Fibroblast of villous mesenchyme (primary cell): ENCODE results near the gene FAM13C. TPM values are rescaled to one million over a fixed set of nuclear protein-coding genes. Genes with fewer than 3 reads are reported as not detected.
A peak's percentile ranks its signal among the peaks of the same experiment; 100 is the strongest.
"Not testable (repeated sequence)": the region's sequence is repeated elsewhere in the genome, so short reads cannot be mapped to it uniquely, and the experiment has no call there.

ENCODE experiments used
- DNase-seq: peaks from one replicate; pipeline ENCODE4 v3.0.0-alpha.2; 2010; ENCODE audit warnings: low read depth
- H3K4me3 ChIP-seq: 2 replicates; pipeline ENCODE4 v1.5.1; 2011; ENCODE audit warnings: low read depth, mild to moderate bottlenecking, low read length
- total RNA-seq: library from RNA; depleted of rRNA; stranded (reverse); fragments of >200 nt; gene quantifications from 2 replicates; pipeline ENCODE4 v1.2.3, GENCODE V29; 2012
- TF ChIP-seq, protein P1 (sequence below): IDR thresholded peaks from 2 replicates; pipeline ENCODE4 v1.5.1; 2012; ENCODE audit warnings: low read depth, mild to moderate bottlenecking, low read length; ENCODE audit not compliant: insufficient read depth

Gene FAM13C
- total RNA-seq, 1 donor, result 0.43 TPM

DNA sequence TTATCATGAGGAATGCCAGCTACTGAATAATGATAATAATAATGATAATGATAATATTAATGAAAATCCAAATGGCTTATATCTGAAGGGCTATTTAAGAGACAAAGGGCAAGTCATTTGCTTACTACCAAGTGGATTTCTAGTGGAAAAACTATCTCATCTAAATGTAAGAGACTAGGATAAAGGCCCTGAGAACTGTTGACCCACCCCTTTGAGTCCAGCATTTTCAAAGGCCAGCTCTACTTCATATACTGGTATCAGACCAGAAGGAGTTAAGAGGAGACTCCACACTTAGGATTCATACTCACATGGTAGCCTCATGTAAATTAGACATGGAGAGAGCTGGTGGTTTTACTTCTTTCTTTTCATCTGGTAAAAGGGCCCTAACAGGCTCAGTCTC lies 109.9 kb downstream of the FAM13C start:
- DNase-seq, result no peak
- TF ChIP-seq, protein P1, sequence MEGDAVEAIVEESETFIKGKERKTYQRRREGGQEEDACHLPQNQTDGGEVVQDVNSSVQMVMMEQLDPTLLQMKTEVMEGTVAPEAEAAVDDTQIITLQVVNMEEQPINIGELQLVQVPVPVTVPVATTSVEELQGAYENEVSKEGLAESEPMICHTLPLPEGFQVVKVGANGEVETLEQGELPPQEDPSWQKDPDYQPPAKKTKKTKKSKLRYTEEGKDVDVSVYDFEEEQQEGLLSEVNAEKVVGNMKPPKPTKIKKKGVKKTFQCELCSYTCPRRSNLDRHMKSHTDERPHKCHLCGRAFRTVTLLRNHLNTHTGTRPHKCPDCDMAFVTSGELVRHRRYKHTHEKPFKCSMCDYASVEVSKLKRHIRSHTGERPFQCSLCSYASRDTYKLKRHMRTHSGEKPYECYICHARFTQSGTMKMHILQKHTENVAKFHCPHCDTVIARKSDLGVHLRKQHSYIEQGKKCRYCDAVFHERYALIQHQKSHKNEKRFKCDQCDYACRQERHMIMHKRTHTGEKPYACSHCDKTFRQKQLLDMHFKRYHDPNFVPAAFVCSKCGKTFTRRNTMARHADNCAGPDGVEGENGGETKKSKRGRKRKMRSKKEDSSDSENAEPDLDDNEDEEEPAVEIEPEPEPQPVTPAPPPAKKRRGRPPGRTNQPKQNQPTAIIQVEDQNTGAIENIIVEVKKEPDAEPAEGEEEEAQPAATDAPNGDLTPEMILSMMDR, result no peak
- H3K4me3 ChIP-seq, result no peak overlapping the region

DNA sequence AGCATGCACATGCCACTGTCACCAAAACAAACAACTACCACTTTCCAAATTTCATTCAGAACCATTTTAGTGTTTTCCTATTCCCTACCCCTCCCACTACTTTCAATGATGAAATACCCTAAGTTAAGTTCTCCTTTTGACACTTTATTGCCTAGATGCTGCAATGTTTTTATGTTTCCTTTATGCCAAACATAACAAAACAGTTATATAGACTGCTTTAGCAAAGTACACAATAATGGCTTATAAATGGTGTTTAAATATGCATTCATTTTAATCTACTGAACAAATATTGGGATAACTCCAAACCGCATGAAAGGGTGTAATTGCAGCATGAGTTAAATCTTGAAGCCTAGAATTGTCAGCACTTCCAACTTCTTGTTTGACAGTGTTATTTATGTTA lies 116.7 kb downstream of the FAM13C start:
- no peak for DNase-seq
- TF ChIP-seq, protein P1, result no peak
- H3K4me3 ChIP-seq, result no peak overlapping the region

DNA sequence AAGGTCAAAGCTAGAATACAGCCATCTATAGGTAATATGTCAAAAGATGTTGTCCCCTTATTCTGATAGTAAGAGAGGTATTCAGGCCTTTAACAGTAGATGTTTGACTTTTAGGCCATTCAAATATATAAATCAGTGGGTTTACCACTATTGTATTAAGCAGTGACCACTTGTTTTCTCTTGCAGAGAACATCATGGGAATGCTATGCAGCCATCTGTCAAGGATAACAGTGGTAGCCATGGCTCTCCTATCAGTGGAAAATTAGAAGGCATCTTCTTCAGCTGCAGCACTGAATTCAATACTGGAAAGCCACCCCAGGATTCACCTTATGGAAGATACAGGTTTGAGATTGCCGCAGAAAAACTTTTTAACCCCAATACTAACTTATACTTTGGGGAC lies 117.5 kb downstream of the FAM13C start:
- no peak overlapping the region for H3K4me3 ChIP-seq
- TF ChIP-seq, protein P1, result no peak
- DNase-seq, result no peak

DNA sequence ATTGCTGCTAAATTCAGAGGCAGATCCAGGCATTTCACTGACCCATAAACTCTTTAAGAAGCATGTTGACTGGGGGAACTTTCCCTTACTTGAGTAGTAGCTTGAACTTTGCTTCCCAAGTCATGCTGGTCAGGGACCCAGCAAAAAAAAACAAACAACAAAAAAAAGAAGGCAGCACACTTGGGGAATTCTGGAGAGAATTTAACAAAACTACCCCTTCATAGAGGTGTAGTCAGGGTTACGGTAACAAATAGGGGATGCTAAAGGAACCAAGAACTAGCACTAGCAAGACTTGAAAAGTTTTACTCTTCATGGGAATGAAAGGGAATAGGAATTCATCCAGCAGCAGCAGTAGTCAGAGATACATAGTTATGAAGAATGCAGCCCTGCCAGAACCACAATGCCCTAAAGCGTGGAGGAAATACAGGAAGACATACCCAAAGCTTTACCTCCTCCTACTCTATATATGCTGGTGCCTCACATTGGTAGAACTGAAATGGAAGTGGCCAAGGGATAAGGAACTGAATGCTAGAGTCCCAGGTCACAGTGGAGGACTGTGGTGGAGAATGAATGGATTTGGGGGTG lies 118.6 kb downstream of the FAM13C start:
- no peak for DNase-seq
- TF ChIP-seq, protein P1, result no peak
- no peak overlapping the region for H3K4me3 ChIP-seq

DNA sequence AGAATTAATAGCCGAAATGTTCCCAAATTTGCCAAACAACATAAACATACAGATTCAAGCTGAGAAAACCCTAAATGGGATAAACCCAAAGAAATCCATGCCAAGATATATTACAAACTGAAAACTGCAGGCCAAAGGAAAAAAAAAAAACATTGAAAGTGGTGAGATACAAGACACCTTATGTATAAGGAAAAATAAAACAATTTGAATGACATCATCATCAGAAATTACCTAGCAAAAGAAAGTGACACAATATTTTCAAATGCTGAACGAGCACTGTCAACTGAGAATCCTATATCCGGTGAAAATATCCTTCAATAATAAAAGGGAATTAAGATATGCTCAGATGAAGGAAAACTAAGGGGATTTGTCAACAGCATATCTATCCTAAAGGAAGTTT lies 119.4 kb downstream of the FAM13C start:
- DNase-seq, result no peak
- H3K4me3 ChIP-seq, result no peak overlapping the region
- TF ChIP-seq, protein P1, result no peak

DNA sequence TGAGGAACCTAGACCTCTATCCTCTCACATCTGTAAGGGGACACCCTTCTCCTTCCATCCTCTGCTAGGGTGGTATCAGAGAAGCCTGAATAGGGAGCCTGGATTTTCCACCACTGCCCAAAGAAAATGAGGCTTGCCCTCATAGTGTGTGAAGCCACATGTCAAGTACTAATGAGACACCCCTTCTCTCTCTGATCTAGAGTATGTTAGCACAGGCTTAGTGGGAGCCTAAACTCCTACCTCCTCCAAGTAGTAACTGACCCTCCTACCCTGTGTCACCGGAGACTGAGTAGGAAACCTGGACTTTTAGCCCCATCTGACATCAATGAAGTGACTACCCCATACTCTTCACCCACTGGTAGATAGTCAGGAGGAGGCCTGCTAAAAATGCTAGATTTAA lies 120.3 kb downstream of the FAM13C start:
- TF ChIP-seq, protein P1, result no peak
- no peak for DNase-seq
- H3K4me3 ChIP-seq, result no peak overlapping the region

DNA sequence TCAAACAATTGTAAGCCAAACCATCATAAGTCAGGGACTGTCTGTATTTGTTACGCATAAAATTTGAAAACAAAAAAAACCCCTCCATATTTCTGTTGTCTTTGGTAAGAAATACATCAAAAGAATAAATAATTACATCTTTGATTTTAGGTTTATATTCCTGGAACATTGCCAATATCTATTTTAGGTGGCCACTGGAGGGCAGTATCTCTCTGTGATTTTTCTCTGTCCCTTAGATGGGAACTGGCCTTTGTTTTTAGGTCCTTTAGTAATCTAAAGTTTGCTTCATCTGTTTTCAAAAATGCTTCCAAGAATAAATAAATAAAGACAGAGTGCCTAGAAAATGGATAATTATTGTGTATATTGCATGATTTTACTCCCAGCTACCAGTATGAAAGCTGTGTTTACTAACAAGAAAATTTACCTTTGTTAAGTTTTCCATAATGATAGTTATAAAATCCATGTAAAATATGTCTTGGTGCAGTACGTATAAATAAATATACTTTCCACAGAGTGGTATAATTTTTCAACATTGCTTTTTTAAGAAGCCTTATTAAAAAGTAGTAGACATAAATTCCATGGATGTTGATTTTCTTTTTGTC lies 121.7 kb downstream of the FAM13C start:
- TF ChIP-seq, protein P1, result peak; percentile 53
- DNase-seq, result peak; percentile 55
- H3K4me3 ChIP-seq, result no peak overlapping the region

DNA sequence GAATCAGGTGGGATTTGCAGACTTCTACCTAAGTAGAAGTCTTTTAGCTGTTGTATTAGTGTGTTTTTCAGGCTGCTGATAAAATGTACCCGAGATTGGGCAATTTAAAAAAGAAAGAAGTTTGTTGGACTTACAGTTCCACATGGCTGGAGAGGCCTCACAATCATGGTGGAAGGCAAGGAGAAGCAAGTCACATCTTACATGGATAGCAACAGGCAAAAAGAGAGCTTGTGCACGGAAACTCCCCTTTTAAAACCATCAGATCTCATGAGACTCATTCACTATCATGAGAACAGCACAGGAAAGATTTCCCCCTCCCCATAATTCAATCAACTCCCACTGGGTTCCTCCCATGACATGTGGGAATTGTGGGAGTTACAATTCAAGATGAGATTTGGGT lies 123.2 kb downstream of the FAM13C start:
- H3K4me3 ChIP-seq, DNase-seq: not testable (repeated sequence)
